ENCODE results near the gene ALKAL2.

The ALKAL2 gene

GRCh38 chr2:246489-247144 lies 41.3 kb downstream of the ALKAL2 start:
- no peak for DNase-seq (ENCODE audit: low read depth in 2 of 2)

DNA sequence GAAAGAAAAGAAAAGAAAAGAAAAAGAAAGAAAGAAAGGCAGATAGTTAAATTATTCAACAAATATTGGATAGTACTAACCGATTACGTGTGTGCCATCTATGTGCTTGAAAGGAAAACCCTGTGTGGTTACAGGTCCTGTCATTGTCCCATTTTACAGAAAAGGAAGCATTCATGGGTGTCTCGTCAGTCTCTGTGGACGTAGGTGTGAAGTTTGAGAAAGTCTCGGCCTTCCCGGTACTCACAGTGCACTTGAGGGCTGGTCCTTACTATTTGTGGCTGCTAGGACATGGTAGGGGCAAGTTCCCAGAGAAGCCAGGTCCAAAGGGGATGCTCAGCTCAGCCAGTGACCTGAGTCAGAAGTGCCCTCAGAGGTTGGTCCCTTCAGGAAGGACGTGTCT lies 43.3 kb downstream of the ALKAL2 start:
- DNase-seq (ENCODE audit: low read depth in 2 of 2) = no peak

DNA sequence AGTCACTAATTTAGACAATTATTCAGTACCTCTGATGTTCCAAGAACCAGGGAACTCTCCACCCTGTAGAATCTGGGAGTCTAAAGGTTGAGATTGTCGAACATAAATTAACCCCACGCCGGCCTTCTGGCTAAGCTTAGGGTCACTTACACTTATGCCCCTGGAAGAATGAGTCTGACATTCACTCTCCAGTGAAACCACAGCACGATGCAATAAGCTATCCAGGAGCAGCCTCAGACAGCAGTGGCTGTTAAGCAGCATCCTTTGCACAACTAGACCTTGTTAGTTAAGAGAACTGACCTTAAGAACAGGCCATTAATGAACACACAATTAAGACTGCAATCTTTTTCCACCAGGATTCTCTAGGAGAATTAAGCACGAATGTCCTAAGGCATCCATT lies 49.0 kb downstream of the ALKAL2 start:
- DNase-seq (ENCODE audit: low read depth in 2 of 2) = no peak

DNA sequence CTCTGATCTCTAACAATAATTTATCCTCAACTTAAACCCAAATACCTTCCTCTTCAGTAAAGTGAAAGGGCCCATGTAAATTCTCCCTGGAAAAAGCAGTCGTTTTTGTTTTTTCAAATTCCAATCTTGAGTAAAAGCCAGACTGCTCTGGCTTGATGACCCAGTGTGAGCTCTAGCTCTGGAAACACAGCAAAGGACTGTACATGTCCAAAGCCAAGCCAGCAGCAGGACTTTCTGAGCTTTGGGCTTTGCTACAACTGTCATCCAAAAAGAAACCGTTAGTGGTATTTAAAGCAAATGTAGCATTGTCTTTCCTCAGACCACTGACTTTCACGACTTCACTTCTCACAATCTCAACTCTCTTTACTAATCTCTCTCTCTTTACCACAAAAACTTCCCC lies 49.5 kb downstream of the ALKAL2 start:
- no peak for DNase-seq (ENCODE audit: low read depth in 2 of 2)

DNA sequence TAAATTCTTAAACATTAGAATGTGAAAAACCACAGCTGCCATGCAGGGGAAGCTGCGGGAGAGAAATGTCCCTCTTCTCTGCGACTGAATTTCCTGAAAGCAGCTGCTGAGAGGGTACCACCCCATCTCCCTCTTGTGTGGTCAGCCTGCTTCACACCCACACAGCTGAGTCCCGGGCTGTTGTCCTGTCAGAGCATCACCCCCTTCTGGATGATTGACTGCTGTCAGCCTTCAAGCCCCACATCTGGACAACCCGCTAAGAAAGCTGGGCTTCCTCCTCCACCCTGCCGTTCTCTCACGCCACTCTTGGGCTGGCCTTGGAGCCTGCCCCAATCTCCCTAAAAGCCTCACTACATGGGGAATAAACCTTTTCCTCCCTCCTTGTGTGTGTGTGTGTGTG lies 50.0 kb downstream of the ALKAL2 start:
- DNase-seq (ENCODE audit: low read depth in 2 of 2) = no peak

DNA sequence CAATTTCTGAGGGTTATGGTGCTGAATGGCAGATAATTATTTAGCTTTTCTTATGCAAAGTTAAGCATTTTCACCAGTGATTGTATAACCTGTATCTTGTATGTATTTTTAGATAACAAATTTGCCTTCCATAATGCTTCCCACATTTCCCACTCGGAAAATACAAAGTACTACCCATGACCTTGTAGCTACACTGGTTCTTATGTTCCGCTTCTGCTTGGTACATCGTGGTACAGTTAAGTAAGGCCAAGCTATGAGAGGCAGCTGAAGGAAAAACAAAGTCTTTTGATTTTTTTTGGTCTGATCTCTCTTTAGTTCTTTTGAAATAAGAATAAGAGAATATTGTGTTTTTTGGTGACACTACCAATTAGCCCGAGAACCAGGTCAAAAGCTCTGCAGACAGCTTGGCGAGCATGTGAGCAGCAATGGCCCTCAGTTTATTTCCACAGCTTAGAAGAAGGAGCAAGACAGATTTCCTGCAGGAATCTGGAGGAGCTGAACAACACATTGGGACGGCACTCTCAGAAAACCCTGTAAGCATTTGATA lies 50.8 kb downstream of the ALKAL2 start:
- DNase-seq (ENCODE audit: low read depth in 2 of 2) = no peak

DNA sequence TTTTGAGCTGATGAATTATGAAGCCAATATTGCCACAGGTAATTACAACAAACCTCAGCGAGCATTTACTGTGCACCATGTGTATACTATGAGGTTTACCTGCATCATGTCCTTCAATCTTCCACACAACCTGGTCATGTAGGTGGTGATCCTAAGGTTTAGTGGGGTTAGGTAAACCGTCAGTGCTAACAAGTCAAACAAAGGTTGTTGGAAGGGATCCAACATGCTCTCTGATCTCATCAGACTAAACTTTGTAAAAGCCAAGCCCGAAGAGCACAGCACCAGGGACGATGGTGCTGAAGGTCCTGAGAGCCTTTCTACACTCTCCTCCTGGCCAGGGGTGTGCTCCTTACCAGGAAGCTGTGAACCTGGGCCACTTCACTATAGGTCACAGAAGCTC lies 53.5 kb downstream of the ALKAL2 start:
- no peak for DNase-seq (ENCODE audit: low read depth in 2 of 2)

DNA sequence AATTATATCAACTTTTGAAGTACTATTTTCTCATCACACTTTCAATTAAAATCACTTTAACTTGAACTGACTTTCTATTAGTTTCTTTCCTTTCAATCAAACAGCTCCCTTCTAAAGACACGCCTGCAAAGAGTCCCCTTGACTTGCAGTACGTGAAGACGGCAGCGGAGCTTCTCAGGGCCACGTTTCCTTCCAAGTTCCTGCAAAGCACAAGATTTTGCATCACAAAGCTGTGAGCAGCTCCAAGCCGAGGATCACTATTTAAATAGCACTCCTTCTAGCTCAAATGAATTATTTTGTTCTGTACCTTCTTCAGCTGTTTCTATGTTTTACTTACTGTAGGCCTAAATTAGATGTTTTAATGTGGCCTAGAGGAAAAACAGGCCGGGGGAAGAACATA lies 54.9 kb downstream of the ALKAL2 start:
- DNase-seq (ENCODE audit: low read depth in 2 of 2) = no peak

DNA sequence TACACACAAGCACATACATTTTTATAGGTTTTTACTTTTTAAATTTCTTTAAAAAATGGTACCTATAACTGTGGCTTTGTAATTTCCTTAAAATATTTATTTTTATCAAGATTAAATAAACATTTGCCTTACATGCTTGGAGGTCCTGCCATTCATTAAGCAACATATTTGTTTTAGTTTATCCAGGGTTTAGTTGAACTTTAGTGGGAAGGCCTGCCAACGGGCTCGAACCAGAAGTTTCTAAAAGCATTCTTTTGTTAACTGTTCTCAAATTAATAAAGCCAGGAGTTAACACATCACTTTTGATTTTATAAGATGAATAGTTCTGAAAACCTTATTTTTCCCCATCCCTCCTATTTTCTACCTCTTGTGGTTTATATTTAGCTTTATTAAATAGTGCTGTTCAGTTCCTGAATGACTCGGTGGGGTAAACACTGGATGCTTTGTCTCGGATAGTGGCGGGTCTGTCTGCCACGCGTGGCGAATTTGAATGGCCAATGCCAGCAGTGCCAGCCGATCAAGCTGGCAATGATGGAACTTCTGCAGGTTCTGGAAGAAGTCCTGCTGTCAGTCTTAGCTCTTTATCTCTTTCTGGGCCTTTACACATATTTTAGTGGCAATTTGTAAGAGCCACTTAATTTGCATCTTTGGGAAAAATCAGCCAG lies 56.2 kb downstream of the ALKAL2 start:
- DNase-seq (ENCODE audit: low read depth in 2 of 2) = no peak
